Measurements from ENCODE around the gene ZNF726.

ZNF726 gene

GRCh38 chr19:23906835-23907234 lies 7.9 kb upstream of the ZNF726 start:
- no peak for TF ChIP-seq CTCF (IDR thresholded peaks at IDR 0.05; ENCODE audit: insufficient read depth, low read depth, low read length, missing control alignments)
- H3K4me3 ChIP-seq (ENCODE audit: low read depth, low read length) = no peak overlapping the region
- no peak for DNase-seq (ENCODE audit: low read depth)

GRCh38 chr19:23908165-23908564 lies 6.5 kb upstream of the ZNF726 start:
- H3K4me3 ChIP-seq (ENCODE audit: low read depth, low read length) = no peak overlapping the region
- TF ChIP-seq CTCF (IDR thresholded peaks at IDR 0.05; ENCODE audit: insufficient read depth, low read depth, low read length, missing control alignments) = no peak
- no peak for DNase-seq (ENCODE audit: low read depth)

GRCh38 chr19:23909222-23909621 lies 5.5 kb upstream of the ZNF726 start:
- no peak for DNase-seq (ENCODE audit: low read depth)
- no peak for TF ChIP-seq CTCF (IDR thresholded peaks at IDR 0.05; ENCODE audit: insufficient read depth, low read depth, low read length, missing control alignments)
- H3K4me3 ChIP-seq (ENCODE audit: low read depth, low read length) = no peak overlapping the region

- H3K4me3 ChIP-seq (ENCODE audit: low read depth, low read length) = no peak overlapping the region
- no peak for DNase-seq (ENCODE audit: low read depth)
Measured at GRCh38 chr19:23913931-23914330, 755 bp upstream of the ZNF726 start.

GRCh38 chr19:23916991-23917390 lies 2.3 kb downstream of the ZNF726 start:
- no peak for DNase-seq (ENCODE audit: low read depth)
- TF ChIP-seq CTCF (IDR thresholded peaks at IDR 0.05; ENCODE audit: insufficient read depth, low read depth, low read length, missing control alignments) = no peak
- no peak overlapping the region for H3K4me3 ChIP-seq (ENCODE audit: low read depth, low read length)

More at GRCh38 chr19:23913931-23914330, 755 bp upstream of the ZNF726 start:
- TF ChIP-seq CTCF (IDR thresholded peaks at IDR 0.05; ENCODE audit: insufficient read depth, low read depth, low read length, missing control alignments) = no peak

GRCh38 chr19:23917856-23918255 lies 3.2 kb downstream of the ZNF726 start:
- no peak for DNase-seq (ENCODE audit: low read depth)
- H3K4me3 ChIP-seq (ENCODE audit: low read depth, low read length) = no peak overlapping the region
- TF ChIP-seq CTCF (IDR thresholded peaks at IDR 0.05; ENCODE audit: insufficient read depth, low read depth, low read length, missing control alignments) = no peak

GRCh38 chr19:23925285-23925684 lies 10.6 kb downstream of the ZNF726 start:
- TF ChIP-seq CTCF (IDR thresholded peaks at IDR 0.05; ENCODE audit: insufficient read depth, low read depth, low read length, missing control alignments) = no peak
- no peak overlapping the region for H3K4me3 ChIP-seq (ENCODE audit: low read depth, low read length)
- no peak for DNase-seq (ENCODE audit: low read depth)
